Parathyroid adenoma (tissue), 2 donors: ENCODE data around the gene DNAJA4.

Experiments used
- H2AFZ ChIP-seq: fragments of 300-600 bp; sonication (generic); one replicate; pipeline ENCODE4 v1.7.0; 2017; ENCODE audit warnings: antibody characterized with exemption, mild to moderate bottlenecking
- H3K27ac ChIP-seq: fragments of 300-600 bp; sonication (generic); one replicate; pipeline ENCODE4 v1.7.0; 2017
- H3K27me3 ChIP-seq: fragments of 300-600 bp; sonication (generic); one replicate; pipeline ENCODE4 v1.7.0; 2017; ENCODE audit warnings: low read length; ENCODE audit not compliant: control insufficient read depth, insufficient read depth
- H3K36me3 ChIP-seq: fragments of 300-600 bp; sonication (generic); one replicate; pipeline ENCODE4 v1.7.0; 2017; ENCODE audit warnings: low read length; ENCODE audit not compliant: control insufficient read depth, insufficient read depth
- H3K4me1 ChIP-seq: fragments of 300-600 bp; sonication (generic); one replicate; pipeline ENCODE4 v1.7.0; 2017; ENCODE audit warnings: control low read depth
- H3K4me2 ChIP-seq: fragments of 300-600 bp; sonication (generic); one replicate; pipeline ENCODE4 v1.7.0; 2017; ENCODE audit warnings: low read length
- H3K4me3 ChIP-seq: fragments of 300-600 bp; sonication (generic); one replicate; pipeline ENCODE4 v1.7.0; 2017; ENCODE audit warnings: low read depth, low read length
- H3K79me2 ChIP-seq: fragments of 300-600 bp; sonication (generic); one replicate; pipeline ENCODE4 v1.7.0; 2017; ENCODE audit warnings: control low read depth
- H3K9ac ChIP-seq: fragments of 300-600 bp; sonication (generic); one replicate; pipeline ENCODE4 v1.7.0; 2017; ENCODE audit warnings: mild to moderate bottlenecking
- H3K9me3 ChIP-seq: fragments of 300-600 bp; sonication (generic); one replicate; pipeline ENCODE4 v1.7.0; 2017; ENCODE audit warnings: low read length; ENCODE audit not compliant: control insufficient read depth
- TF ChIP-seq, protein P1 (sequence below): fragments of 300-600 bp; sonication (generic); IDR thresholded peaks from one replicate; pipeline ENCODE4 v1.7.0; 2017; ENCODE audit warnings: antibody characterized with exemption, mild to moderate bottlenecking
- donor health status: primary hyperparathyroidism.

The DNAJA4 gene

DNA sequence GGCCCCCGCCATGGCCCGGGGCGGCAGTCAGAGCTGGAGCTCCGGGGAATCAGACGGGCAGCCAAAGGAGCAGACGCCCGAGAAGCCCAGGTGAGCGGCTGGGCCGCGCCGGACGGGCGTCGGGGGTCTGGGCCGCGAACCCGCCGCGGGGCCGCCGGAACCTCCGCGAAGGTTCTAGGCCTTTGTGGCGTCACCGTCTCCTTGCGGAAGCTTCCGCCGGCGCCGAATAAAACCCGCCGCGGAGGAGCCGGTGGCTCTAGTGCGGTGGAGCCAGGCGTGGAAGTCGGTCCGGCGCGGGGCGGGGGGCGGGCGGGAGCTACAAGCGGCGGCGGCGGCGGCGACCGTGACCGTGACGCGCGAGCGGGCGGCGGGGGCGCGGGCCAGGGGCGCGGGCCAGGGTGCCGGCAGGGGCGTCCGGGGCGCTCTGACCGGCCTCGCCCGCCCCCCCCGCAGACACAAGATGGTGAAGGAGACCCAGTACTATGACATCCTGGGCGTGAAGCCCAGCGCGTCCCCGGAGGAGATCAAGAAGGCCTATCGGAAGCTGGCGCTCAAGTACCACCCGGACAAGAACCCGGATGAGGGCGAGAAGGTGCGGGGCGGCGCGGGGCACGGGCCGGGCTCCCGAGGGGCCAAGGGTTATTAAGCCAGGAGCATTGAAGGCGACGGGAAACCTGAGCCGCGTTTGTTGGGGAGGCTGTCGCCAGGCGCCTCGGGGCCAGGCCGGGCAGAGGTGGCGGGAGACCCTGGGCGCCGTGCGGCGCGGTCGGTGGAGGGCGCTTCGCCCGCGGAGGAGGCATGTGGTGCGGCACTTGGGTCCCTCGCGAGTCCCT is at the start of gene DNAJA4:
DNAJA4 (plus strand) TSS at position 259 of the 833 bp plus-strand sequence; CDS start at position 461, 202 bp downstream.
- Histone ChIP-seq H3K9ac (peak within 1 kb of the TSS; percentile 61), H3K4me2 (peak within 1 kb of the TSS; percentile 57)
- TF ChIP-seq, protein P1, sequence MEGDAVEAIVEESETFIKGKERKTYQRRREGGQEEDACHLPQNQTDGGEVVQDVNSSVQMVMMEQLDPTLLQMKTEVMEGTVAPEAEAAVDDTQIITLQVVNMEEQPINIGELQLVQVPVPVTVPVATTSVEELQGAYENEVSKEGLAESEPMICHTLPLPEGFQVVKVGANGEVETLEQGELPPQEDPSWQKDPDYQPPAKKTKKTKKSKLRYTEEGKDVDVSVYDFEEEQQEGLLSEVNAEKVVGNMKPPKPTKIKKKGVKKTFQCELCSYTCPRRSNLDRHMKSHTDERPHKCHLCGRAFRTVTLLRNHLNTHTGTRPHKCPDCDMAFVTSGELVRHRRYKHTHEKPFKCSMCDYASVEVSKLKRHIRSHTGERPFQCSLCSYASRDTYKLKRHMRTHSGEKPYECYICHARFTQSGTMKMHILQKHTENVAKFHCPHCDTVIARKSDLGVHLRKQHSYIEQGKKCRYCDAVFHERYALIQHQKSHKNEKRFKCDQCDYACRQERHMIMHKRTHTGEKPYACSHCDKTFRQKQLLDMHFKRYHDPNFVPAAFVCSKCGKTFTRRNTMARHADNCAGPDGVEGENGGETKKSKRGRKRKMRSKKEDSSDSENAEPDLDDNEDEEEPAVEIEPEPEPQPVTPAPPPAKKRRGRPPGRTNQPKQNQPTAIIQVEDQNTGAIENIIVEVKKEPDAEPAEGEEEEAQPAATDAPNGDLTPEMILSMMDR, result peak; percentile 11

DNA sequence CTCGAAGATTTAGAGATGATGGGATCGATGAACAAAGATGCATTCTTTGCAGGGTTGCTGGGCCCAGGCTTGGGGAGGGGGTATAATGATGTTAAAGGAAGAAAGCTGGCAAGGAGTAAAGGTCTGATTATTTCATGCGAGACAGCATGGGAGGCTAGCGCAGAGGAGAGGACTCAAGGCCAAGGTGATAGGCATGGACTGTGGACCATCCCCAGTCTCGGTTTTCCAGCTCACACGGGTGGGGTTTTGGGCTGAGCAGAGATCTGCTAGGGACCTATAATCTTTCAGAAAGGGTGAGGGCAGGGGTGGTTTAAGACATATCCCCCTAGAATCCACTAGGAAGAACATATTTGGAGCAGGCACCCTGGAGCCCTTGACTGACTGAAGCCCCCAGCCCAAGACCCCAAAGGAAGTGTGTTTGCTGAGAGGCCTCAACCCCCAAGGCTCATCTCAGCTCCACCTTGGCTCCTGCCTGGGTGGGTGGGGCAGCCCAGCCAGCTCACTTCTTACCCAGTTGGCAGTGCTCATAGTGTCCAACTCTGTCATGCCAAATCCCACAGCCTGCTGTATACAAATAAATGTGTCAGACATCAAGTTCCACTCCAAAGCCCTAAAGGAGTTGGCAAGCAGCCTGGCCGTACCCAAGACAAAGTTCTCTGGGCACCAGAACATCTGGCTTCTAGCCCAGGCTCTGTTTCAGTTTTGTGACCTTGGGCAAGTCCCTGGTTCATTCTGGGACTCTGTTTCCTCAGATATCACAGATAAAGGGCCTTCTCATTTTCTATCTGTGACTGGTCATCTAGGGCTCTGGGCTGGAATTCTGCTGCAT is 47.9 kb upstream of the DNAJA4 start:
- Histone ChIP-seq H3K36me3 (no peaks in the 10 kb centered on the region), H3K9me3 (no peaks in the 10 kb centered on the region), H3K27me3 (no peaks in the 10 kb centered on the region), H3K27ac (no peak overlapping the region), H3K4me2 (no peak overlapping the region), H2AFZ (no peak overlapping the region), H3K4me1 (no peaks in the 10 kb centered on the region), H3K4me3 (no peak overlapping the region), H3K79me2 (no peaks in the 10 kb centered on the region), H3K9ac (no peak overlapping the region)
- TF ChIP-seq, protein P1, result no peak

More for the DNA sequence above, at the start of gene DNAJA4:
- Histone ChIP-seq H3K27ac (peak within 1 kb of the TSS; percentile 29), H3K27me3 (no peaks in the 10 kb centered on the region), H3K36me3 (no peaks in the 10 kb centered on the region), H3K9me3 (no peaks in the 10 kb centered on the region), H2AFZ (peak within 1 kb of the TSS; percentile 97), H3K4me1 (peaks cover 2% of the 10 kb centered on the region), H3K4me3 (peak within 1 kb of the TSS; percentile 31), H3K79me2 (no peaks in the 10 kb centered on the region)

DNA sequence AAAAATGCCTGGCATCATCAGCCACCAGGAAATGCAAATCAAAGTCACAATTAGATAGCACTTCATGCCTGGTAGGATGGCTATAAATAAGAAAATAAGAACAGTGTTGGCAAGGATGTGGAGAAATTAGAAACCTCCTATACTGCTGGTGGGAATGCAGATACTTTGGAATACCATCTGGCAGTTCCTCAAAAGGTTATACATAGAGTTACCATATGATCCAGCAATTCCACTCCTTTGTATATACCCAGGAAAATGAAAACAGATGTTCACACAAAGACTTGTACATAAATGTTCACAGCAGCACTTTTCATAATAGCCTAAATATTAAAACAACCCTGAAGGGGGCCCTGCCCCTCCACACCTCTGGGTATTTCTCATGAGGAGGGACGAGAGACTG is 43.6 kb upstream of the DNAJA4 start:
- Histone ChIP-seq H3K4me2 (no peak overlapping the region), H3K9ac (no peak overlapping the region), H3K79me2 (no peaks in the 10 kb centered on the region), H3K27ac (no peak overlapping the region), H3K4me3 (no peak overlapping the region), H3K4me1 (no peaks in the 10 kb centered on the region), H3K9me3 (no peaks in the 10 kb centered on the region), H2AFZ (no peak overlapping the region), H3K27me3 (no peaks in the 10 kb centered on the region), H3K36me3 (no peaks in the 10 kb centered on the region)
- TF ChIP-seq, protein P1, result no peak

DNA sequence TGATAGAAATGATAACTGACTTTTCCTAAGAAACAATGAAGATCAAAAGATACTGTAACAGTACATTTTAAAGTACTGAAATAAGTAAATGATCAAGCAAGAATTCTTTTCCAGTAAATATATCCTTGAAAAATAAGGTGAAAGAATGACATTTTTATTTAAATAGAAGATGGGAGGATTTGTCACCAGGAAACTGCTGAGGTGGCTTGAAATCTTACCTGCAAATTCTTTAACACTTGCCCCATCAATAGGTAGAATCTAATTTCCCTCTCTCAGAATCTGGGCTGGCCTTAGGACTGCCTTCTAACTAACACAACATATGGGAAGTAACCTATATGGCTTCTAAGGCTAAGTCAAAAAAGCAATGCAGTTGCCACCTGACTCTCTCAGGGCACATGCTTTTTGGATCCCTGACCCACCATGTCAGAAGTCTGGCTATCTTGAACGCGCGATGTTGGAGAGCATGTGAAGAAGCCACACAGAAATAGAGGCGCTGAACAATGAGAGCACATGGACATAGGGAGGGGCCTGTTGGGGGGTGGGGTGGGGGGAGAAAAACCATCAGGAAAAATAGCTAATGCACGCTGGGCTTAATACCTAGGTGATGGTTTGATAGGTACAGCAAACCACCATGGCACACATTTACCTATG is 41.5 kb upstream of the DNAJA4 start:
- Histone ChIP-seq H3K9ac (no peak overlapping the region), H2AFZ (no peak overlapping the region), H3K27me3 (no peaks in the 10 kb centered on the region), H3K27ac (no peak overlapping the region), H3K79me2 (no peaks in the 10 kb centered on the region), H3K36me3 (no peaks in the 10 kb centered on the region), H3K4me2 (no peak overlapping the region), H3K4me3 (no peak overlapping the region), H3K4me1 (no peaks in the 10 kb centered on the region), H3K9me3 (no peaks in the 10 kb centered on the region)
- TF ChIP-seq, protein P1, result no peak
